GM18499 (cell line): Measurements from ENCODE around the gene CACTIN.
"Not testable (repeated sequence)": the region's sequence is repeated elsewhere in the genome, so short reads cannot be mapped to it uniquely, and the experiment has no call there.

ENCODE experiments used
- ATAC-seq: cut with Tn5 transposase; IDR thresholded peaks from one replicate; pipeline ENCODE4 v1.9.1; 2021; ENCODE audit warnings: moderate number of reproducible peaks; ENCODE audit not compliant: insufficient read depth, unreplicated experiment

The CACTIN gene

DNA sequence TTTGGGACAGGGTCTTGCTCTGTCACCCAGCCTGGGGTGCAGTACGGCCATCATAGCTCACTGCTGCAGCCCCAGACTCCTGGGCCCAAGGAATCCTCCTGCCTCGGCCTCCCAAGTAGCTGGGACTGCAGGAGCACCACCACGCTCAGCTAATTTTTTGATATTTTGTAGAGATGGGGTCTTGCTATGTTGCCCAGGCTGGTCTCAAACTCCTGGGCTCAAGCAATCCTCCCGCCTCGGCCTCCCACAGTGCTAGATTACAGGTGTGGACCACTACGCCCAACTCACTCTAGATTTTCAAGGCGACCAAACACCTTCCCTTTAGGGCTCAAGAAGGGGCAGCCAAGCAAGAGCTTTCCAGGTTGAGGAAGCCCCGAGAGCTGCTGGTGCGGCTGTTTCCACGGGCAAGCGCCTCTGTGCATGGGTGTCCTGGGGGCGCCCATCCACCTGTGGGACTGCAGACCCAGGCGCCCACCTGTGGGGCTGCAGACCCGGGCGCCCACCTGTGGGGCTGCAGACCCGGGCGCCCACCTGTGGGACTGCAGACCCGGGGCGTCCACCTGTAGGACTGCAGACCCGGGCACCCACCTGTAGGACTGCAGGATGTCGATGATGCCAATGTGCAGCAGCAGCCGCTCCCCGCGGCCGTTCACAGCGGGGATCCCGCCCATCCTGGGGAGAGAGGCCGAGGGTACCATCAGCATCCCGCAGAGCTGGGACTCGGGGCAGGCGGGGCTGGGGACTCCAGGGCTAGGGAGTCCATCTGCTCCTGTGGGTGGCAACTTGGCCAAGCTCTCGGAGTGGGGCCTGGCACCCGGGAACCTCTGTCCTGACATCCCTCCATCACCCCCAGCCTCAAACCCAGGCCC is 21.7 kb upstream of the CACTIN start:
- no peak for ATAC-seq

DNA sequence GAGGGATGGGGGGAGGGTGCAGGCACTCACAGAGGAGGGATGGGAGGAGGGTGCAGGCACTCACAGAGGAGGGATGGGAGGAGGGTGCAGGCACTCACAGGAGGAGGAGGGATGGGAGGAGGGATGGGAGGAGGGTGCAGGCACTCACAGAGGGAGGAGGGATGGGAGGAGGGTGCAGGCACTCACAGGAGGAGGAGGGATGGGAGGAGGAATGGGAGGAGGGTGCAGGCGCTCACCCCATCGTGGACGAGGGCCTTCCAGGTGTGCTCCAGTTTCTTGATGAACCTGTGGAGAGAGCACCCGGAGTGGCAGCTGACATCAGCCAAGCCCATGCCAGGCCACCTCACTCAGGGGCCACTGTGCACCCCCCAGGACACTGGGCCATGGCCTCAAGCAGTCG is 20.5 kb upstream of the CACTIN start:
- ATAC-seq = not testable (repeated sequence)

DNA sequence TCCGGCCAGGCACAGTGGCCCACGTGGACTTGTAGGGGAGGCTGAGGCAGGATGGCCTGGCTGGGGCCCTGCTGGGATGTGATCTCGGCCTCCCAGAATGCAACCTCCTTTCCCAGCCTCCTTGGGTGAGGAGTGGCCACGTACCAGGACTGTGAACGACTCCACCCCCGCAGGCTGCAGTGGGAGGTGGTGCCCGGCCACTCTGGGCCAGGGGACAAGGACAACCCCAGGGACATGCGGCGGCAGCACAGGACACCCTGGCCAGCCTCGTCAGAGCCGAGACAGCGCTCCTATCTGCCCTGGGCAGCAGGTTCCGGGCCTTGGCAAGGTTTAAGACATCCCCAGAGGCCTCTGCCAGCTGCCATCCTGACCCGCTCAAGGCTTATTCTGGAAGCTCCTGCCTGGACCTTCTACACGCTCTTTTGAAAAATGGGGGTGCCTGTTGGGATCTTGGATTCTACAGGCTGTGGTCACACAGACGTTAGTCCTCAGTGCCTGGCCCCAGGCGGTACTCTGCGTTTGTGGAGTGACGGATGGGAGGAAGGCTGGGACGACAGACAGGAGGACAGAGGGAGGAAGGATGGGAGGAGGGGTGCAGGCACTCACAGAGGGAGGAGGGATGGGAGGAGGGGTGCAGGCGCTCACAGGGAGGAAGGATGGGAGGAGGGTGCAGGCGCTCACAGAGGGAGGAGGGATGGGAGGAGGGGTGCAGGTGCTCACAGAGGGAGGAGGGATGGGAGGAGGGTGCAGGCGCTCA is 19.9 kb upstream of the CACTIN start:
- no peak for ATAC-seq

DNA sequence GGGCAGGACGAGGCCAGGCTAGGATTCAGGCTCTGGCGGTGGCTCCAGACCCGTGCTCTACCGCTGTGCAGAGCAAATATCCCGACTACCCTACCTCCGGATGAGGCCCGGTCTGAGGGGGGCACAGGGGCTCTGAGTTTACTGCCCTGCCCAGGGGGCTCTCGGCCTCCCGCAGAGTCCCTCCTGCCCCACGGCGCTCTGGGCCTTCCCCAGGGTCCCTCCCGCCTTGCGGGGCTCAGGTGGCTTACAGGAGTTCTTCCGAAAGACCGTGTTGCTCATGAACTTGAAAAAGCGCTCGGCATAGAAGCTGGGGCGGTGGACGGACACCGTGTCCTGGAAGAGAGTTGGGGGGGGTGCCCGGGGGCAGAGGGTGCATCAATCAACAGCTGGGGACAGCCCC is 19.1 kb upstream of the CACTIN start:
- ATAC-seq = no peak

DNA sequence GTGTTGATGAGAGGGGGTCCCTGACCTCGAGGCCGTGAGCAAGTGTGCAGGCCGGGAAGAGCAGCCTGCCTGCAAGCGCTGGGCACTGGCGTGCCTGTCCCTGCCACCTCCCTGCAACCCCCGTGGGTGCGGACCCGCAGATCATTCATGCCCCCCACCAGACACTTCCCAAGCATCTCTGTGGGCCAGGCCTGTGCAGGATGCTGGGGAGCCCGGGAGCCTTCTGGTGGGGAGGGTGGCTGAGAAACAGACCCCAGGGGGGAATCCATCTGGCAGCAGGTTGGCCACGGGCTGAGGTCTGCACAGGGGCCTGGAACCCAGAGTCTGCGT is 18.4 kb upstream of the CACTIN start:
- no peak for ATAC-seq

DNA sequence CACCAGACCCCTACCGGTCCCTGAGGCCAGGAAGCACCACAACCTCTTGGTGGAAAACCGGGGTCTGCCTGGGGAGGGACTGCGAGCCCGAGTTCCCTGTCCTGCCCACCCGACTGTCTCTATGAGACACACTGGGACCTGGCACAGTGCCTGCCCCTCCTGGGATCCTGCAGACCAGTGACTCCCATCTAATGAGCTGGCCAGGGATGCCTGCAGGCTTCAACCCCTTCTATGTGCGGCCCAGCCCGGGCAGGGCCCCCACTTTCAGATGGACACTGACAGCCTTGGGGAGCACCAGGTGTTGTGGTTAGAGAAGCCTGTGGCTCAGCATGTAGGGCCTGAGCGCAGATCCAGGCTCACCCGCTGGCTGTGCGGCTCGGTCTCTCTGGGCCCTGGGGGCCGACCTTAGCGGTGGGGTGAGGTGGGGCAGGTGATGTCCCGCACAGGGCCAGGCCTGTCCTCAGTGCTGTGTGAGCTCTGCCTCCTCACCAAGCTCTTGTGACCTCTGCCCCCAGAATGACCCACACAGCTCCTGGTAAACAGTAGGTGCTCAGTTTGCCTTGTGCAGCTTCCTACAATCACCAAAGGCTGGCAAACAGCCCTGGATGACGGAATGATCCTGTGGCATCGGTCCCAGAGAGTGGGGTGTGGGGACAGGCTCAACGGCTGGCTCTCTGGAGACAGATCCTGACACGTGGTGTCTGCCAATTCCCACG is 17.9 kb upstream of the CACTIN start:
- ATAC-seq = no peak

DNA sequence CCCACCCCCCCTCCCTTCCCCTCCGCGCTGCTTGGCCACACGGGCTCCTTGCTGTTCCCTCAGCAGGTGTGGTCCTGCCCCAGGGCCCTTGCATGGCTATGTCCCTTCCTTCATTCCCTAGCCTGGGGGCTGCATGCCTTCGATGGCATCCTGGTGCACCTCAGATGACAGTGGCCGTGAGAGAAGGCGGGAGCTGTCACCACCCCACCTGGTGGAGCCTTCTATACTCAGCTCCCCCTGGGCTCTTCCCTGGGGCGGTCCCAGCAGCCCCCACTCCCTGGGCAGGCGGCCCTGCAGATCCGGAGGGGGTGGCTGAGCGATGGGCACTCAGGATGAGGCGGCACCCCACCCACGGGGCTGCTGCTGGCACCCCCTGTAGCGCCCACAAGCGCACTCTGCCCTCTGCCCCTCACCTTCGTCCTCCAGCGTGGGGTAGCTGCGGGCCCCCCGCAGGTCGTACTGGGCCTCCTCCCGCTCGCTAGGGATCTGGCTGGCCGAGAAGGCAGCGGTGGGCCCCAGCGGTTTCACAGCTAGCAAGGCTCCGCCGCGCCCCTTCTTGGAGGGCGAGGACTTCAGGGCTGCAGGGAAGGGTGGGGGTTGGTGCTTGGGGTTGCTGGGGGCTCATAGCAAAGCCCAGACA is 17.2 kb upstream of the CACTIN start:
- ATAC-seq = no peak

DNA sequence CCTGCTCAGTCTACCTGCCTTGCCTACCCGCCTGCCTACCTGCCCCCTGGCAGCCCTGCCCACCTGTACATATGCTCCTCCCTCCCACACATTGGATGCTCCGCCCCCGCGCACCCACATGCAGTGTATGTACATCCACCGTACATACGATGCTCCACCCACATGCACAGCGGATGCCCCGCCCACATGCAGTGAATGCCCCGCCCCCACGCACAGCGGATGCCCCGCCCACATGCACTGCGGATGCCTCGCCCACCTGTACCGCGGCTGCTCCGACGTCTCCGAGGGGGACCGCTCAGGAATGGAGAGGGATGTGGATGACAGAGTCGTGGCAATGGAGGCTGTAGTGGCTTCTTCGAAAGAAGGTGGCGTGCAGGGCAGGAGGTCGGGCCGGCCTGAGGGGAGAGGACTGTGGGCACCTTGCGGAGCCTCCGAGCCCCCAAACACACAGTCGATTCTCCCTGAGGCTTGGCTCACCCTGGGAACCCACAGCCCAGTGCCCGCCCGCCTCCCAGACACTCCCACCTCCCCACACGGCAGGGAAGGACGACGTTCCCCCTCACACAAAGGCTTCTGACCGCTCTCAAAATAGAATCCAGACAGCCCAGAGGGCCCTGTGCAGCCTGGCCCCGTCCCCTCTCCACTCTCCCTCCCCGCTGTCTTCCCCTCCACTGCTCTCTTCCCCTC is 16.5 kb upstream of the CACTIN start:
- no peak for ATAC-seq

DNA sequence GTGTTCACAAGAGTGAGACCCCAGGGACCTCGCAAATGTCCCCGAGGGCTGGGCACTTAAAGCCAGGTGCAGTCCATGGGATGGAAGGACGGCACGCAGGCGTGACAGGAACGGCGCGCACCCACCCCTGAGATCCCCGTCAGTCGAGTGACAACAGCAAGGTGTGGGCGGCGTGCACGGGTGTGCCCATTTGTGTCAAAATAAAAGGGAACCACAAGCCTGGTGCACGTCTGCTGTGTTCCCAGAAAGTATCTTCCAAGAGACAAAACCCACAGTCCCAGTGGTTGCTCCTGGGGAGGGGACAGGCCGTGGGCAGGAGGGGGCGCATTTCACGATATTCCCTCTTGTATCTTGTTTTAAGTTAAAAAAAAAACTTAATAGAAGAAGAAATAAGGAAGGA is 15.7 kb upstream of the CACTIN start:
- ATAC-seq = no peak

DNA sequence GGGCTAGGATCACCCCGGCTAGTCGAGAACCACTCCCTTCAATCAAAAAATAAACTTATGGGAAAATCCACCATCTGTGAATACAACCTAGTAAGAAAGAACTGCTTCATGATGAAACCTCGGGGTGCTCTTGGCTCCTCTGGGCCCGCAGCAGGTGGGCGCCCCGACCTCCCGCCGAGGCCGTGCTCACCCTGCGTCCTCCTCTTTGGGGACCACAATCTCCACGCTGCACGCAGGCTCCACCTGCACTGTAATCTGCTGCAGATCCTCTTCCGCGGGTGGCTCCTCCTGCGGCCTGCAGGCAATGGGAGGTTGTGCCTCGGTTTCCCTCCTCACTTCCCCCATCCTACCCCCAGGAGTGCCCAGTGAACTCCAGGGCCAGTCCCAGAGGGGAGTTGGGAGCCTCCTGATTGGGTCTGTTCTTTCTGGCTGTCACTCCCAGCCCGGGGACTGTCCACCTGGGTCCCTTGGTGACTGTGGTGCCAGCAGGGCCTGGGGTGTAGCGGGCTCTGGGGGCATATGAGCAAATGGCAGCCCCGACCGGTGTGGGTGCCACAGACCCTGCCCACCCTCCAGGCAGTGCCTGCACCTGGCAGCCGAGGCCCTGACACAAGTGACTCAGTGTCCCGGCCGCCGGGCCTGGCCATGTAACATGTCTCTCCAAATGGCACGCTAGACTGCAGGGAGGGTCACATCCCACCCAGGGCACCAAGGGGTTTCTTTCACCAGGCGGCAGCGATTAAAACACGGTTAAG is 15.1 kb upstream of the CACTIN start:
- ATAC-seq = no peak

DNA sequence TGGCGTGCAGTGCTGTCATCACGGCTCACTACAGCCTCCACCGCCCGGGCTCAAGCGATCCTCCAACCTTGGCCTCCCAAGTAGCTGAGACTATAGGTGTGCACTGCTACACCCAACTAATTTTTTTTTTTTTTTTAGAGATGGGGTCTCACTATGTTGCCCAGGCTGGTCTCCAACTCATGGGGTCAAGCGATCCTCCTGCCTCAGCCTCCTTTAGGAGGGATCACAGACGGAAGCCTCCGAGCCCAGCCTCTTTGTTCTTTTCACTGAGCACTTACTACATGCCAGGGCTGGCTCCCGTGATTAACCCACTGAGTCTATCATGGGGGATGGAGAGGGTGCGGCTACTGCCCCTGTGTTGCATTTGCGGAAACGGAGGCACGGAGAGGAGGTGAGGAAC is 12.9 kb upstream of the CACTIN start:
- ATAC-seq = no peak

DNA sequence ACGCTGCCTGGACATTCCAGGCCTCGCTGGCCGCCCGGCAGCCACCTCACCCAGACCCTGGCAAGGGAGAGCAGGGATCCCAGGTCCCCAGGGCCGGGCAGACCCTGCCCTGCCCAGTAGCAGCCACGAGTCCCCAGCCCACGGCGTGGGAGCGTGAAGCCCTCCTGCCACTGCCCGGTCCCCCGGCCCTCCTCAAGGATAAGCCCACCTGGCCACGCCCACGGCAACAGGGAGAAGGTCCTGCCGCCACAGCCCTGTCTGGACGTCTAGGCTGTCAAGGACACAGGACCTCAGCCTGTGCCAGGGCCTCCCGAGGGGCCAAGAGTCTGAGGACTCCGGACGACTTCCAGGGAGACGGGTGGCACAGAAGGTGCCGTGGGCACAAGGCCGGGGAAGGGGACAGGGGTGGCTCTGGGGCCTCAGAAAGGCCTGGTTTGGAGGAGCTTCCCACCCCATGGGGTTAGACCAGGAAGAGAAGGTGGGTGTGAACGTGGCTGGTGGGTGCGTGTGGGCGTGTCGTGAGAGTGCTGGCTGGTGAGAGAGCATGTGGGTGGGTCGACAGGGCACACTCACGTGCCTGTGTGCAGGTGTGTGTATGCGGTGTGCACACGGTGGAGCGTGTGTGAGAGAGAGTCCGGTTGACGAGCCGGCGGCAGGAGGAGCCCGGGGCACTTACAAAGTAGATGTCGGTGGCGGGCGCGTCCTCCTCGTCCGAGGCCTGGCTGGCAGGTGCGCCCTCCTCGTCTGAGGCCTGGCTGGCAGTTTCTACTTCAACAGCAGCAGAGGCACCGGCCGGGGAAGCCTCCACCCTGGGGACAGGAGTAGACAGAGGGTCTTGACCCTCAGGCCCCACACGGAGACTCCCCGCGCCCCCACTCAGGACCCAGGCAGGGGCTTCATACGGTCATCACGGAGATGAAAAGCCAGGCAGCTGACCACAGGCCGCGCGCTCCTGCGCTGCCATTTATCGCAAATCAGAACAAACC is 11.9 kb upstream of the CACTIN start:
- no peak for ATAC-seq

DNA sequence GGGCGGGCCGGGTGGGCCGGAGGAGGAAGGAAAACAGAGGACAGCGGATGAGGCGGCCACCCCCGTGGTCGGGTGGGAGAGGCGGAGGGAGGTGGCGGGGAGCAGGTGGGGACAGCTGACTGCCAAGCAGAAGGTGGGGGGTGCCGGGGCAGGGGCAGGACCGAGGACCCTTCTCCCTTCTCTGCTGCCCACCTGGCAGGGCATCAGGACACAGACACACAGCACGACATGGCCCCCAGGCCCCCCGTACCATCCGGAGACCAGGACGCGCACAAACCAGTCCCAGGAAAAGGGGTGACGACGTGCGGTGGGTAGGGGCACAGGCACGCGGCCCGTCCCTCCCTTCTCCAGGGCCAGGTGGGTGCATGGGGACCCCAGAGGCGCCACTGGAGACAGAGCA is 11.0 kb upstream of the CACTIN start:
- ATAC-seq = no peak

DNA sequence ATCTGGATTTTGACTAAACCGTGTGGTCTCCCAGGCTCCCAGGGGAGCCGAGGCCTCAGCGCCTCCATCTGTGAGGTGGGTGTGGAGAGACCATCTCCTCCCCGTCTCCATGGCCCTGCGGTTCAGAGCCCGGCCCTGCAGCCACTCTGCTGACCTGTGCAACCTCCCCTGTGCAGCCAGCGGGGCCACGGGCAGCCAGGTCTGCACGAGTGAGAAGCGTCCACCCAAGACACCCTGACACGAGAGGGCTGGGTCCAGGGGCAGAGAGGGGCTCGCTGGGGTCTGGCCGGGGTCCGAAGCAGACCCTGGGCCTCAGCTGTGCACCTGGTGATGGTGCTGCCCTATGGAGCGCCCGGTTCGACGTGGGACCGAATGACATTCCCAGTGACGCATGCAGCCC is 10.4 kb upstream of the CACTIN start:
- no peak for ATAC-seq

DNA sequence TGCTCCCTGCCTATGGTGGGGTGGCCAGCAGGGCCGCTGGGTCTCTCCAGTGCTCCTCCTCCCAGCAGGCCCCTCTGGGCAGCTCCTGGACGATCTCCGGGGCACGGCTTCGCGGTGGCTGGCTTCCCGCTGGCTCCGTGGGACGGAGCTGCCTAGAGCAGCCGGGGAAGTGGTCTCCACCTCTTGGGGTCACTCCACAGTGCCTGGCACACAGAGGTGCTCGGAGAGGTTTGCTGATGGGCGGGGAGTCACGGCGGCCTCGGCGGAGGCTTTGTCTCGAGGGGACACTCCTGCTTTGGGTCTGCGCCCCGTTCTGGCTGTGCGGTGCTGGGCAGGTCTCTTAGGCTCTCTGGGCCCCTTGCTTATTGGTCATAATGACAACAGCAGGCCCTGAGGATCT is 9.9 kb upstream of the CACTIN start:
- ATAC-seq = no peak

DNA sequence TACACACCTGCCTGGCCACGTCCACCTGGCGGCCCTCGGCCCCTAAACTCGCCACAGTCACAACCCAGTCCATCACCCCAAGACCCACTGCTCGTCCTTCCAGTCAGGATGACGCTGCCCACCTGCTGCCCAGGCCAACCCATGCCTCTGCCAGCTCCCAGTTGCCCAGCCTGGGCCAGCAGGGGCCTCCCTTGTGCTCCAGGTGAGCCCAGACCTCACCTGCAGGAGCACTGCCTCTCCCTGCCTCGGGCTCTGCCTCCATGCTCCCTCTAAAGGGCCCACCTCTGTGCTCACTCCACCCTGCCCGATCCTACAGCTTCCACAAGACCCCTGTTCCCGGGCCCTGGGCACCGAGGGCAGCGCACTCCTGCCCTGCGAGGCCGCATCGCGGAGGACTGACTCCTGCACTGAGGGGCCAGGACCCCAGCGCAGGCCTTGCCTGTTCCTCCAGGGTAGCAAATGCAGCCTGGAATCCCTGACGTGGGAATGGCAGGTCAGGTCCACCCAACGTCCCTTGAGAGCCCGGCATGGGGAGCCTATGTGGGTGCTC is 8.0 kb upstream of the CACTIN start:
- ATAC-seq = no peak

DNA sequence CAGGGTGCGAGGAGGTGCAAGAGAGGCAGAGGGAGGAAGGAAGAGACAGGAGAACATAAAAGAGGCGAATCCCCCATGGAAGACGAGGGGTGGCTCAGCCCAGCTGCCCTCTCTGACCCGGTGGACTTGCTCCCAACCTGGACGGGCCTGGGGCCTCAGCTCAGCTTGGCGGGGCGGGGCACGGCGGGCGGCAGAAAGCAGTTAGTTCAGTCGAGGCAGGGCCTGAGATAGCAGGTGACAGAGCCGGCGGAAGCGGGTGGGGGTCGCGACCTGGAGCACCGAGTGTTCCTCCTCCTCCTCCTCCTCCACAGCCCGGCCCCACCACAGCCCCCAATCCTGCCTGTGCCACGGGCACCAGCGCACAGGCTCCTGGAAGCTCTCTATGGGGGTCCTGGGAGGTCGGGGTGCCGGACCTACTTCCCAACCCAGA is 7.0 kb upstream of the CACTIN start:
- ATAC-seq = no peak
